ENCODE results near the gene LRRTM4. TPM values are rescaled to one million over a fixed set of nuclear protein-coding genes. Genes with fewer than 3 reads are reported as not detected.

LRRTM4 gene
- total RNA-seq, 1 experiment from 2014 or later = 0.23 TPM

DNA sequence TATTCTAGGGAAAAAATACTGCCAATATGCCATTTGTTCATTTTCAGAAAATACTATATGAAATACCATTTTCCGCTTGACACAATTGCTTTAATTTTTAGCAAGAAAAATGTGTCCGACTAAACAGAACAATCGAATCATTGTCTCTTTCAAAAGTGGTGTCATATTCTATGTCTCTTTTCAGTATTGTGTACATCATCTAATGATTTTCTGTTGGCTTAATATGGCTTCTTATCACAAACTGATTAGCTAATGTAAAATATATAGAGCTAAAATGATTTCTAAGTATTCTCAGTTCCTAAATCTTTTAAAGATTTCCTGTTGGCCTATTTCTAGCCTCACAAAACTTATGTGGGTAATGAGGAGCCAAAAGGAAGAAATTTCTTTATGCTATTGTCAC, 436.6 kb downstream of the LRRTM4 start:
- in situ Hi-C loops (cut with HindIII; ENCODE audit: low pct_unique_long_range_greater_than_20kb, low sequenced_read_pairs) (no loop called here), intact Hi-C loops (cut with micrococcal nuclease; ENCODE audit: unreplicated experiment) (no loop called here)
- Histone ChIP-seq H3K36me3 (ENCODE audit: control insufficient read depth, insufficient read depth, low read length) (no peaks in the 10 kb centered on the region), H3K4me1 (ENCODE audit: control insufficient read depth, insufficient read depth, low read length) (no peaks in the 10 kb centered on the region), H3K27me3 (ENCODE audit: control insufficient read depth, insufficient read depth, low read length) (no peaks in the 10 kb centered on the region), H3K27ac (ENCODE audit: low read length) (no peak overlapping the region), H3K9me3 (ENCODE audit: control insufficient read depth, insufficient read depth, low read depth, low read length) (no peaks in the 10 kb centered on the region), H3K4me3 (ENCODE audit: low read depth in 2 of 2, low read length in 2 of 2) (no peak overlapping the region)
- TF ChIP-seq, protein P1, sequence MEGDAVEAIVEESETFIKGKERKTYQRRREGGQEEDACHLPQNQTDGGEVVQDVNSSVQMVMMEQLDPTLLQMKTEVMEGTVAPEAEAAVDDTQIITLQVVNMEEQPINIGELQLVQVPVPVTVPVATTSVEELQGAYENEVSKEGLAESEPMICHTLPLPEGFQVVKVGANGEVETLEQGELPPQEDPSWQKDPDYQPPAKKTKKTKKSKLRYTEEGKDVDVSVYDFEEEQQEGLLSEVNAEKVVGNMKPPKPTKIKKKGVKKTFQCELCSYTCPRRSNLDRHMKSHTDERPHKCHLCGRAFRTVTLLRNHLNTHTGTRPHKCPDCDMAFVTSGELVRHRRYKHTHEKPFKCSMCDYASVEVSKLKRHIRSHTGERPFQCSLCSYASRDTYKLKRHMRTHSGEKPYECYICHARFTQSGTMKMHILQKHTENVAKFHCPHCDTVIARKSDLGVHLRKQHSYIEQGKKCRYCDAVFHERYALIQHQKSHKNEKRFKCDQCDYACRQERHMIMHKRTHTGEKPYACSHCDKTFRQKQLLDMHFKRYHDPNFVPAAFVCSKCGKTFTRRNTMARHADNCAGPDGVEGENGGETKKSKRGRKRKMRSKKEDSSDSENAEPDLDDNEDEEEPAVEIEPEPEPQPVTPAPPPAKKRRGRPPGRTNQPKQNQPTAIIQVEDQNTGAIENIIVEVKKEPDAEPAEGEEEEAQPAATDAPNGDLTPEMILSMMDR (IDR thresholded peaks at IDR 0.05) = no peak
- TF ChIP-seq TCF7L2 (IDR thresholded peaks at IDR 0.05; ENCODE audit: low read depth, low read length) (no peak), POLR2AphosphoS5 (IDR thresholded peaks at IDR 0.05; ENCODE audit: low read depth, low read length) (no peak)
- DNase-seq (ENCODE audit: low read depth, low spot score) (no peak), ATAC-seq (no peak)
- ChIA-PET CTCF (no interaction called here), POLR2A (no interaction called here)
- no TSS peak for BruUV-seq (replicated peaks)

GRCh38 chr2:77081597-77081996, 440.6 kb downstream of the LRRTM4 start:
- no peak for DNase-seq (ENCODE audit: low read depth, low spot score)
- Histone ChIP-seq H3K36me3 (ENCODE audit: control insufficient read depth, insufficient read depth, low read length) (no peaks in the 10 kb centered on the region), H3K9me3 (ENCODE audit: control insufficient read depth, insufficient read depth, low read depth, low read length) (no peaks in the 10 kb centered on the region), H3K4me1 (ENCODE audit: control insufficient read depth, insufficient read depth, low read length) (no peaks in the 10 kb centered on the region), H3K4me3 (ENCODE audit: low read depth in 2 of 2, low read length in 2 of 2) (no peak overlapping the region), H3K27ac (ENCODE audit: low read length) (no peak overlapping the region), H3K27me3 (ENCODE audit: control insufficient read depth, insufficient read depth, low read length) (no peaks in the 10 kb centered on the region)
- CTCF ChIA-PET = no interaction called here
- no TSS peak for BruUV-seq (replicated peaks)
- no peak for ATAC-seq
- TF ChIP-seq TCF7L2 (IDR thresholded peaks at IDR 0.05; ENCODE audit: low read depth, low read length) (no peak), SIN3A (IDR thresholded peaks at IDR 0.05; ENCODE audit: borderline replicate concordance, insufficient read depth, low read depth, low read length) (no peak)
- TF ChIP-seq, protein P2, sequence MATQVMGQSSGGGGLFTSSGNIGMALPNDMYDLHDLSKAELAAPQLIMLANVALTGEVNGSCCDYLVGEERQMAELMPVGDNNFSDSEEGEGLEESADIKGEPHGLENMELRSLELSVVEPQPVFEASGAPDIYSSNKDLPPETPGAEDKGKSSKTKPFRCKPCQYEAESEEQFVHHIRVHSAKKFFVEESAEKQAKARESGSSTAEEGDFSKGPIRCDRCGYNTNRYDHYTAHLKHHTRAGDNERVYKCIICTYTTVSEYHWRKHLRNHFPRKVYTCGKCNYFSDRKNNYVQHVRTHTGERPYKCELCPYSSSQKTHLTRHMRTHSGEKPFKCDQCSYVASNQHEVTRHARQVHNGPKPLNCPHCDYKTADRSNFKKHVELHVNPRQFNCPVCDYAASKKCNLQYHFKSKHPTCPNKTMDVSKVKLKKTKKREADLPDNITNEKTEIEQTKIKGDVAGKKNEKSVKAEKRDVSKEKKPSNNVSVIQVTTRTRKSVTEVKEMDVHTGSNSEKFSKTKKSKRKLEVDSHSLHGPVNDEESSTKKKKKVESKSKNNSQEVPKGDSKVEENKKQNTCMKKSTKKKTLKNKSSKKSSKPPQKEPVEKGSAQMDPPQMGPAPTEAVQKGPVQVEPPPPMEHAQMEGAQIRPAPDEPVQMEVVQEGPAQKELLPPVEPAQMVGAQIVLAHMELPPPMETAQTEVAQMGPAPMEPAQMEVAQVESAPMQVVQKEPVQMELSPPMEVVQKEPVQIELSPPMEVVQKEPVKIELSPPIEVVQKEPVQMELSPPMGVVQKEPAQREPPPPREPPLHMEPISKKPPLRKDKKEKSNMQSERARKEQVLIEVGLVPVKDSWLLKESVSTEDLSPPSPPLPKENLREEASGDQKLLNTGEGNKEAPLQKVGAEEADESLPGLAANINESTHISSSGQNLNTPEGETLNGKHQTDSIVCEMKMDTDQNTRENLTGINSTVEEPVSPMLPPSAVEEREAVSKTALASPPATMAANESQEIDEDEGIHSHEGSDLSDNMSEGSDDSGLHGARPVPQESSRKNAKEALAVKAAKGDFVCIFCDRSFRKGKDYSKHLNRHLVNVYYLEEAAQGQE (IDR thresholded peaks at IDR 0.05; ENCODE audit: insufficient read depth in 1 of 2, low read depth in 2 of 2, low read length in 1 of 2) = no peak
- POLR2A ChIA-PET = no interaction called here
- in situ Hi-C loops (cut with HindIII; ENCODE audit: low pct_unique_long_range_greater_than_20kb, low sequenced_read_pairs) (no loop called here), intact Hi-C loops (cut with micrococcal nuclease; ENCODE audit: unreplicated experiment) (no loop called here)

- Histone ChIP-seq H3K4me1 (ENCODE audit: control insufficient read depth, insufficient read depth, low read length) (no peaks in the 10 kb centered on the region), H3K9me3 (ENCODE audit: control insufficient read depth, insufficient read depth, low read depth, low read length) (no peaks in the 10 kb centered on the region), H3K27ac (ENCODE audit: low read length) (no peak overlapping the region), H3K27me3 (ENCODE audit: control insufficient read depth, insufficient read depth, low read length) (no peaks in the 10 kb centered on the region), H3K36me3 (ENCODE audit: control insufficient read depth, insufficient read depth, low read length) (no peaks in the 10 kb centered on the region), H3K4me3 (ENCODE audit: low read depth in 2 of 2, low read length in 2 of 2) (no peak overlapping the region)
- DNase-seq (ENCODE audit: low read depth, low spot score) (no peak), ATAC-seq (no peak)
- intact Hi-C loops (cut with micrococcal nuclease; ENCODE audit: unreplicated experiment) (no loop called here), in situ Hi-C loops (cut with HindIII; ENCODE audit: low pct_unique_long_range_greater_than_20kb, low sequenced_read_pairs) (no loop called here)
- no peak for TF ChIP-seq TCF7L2 (IDR thresholded peaks at IDR 0.05; ENCODE audit: low read depth, low read length)
- no peak for TF ChIP-seq POLR2AphosphoS5 (IDR thresholded peaks at IDR 0.05; ENCODE audit: low read depth, low read length)
- TF ChIP-seq, protein P1 (IDR thresholded peaks at IDR 0.05) = no peak
- TF ChIP-seq, protein P2 (IDR thresholded peaks at IDR 0.05; ENCODE audit: insufficient read depth in 1 of 2, low read depth in 2 of 2, low read length in 1 of 2) = no peak
- ChIA-PET POLR2A (no interaction called here), CTCF (no interaction called here)
- BruUV-seq (replicated peaks) = no TSS peak
Observed at GRCh38 chr2:77064324-77064723, 457.9 kb downstream of the LRRTM4 start.
